T1000 (cell line): ENCODE results near the gene MX2.
"Not testable (repeated sequence)": the region's sequence is repeated elsewhere in the genome, so short reads cannot be mapped to it uniquely, and the experiment has no call there.

ENCODE experiments used
- DNase-seq: peaks from one replicate; lab custom pipeline; 2025; ENCODE audit warnings: mixed read lengths; lab: John Stamatoyannopoulos, UW

Gene MX2

DNA sequence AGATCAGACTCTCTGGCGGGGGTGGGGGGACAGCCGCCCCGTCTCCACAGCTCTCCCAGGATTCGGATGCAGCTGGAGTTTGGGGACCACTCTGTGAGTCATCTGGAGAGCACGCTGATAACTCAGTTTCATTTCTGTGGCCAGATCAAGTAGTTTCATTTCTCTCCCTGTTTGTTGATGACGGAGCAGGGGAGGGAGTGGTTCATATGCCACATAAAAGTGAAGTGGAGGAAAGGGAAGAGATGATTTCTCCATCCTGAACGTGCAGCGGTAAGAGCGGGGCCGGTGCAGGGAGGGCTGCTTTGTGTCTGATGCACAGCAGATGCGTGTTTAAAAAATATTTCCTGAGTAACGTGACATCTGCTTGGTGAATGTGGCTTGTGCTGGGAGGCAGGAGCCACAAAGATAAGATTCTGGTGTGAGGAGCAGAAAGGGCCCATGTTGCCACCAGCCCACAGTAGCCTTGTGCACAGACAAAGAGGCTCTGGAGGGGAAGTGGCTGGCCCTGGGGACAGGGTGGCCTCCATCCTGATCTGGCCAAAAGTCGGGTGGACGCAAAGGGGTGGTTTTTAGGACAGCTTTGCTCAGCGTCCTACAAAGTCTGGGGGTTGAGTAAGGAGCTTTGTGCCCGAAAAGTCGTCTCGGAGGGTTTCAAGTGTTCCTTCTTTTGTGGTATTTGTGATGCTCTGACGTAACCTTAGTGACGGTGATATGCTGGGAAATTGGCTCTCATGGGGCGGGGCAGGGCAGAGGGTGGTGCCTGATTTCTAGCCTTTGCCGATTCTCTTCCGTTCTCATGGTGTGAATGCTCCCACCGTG is at the start of gene MX2:
TSS of gene MX2 (plus strand) at position 242 of the 819 bp plus-strand sequence. CDS start 14,880 bp downstream, outside the sequence.
- no peak for DNase-seq

DNA sequence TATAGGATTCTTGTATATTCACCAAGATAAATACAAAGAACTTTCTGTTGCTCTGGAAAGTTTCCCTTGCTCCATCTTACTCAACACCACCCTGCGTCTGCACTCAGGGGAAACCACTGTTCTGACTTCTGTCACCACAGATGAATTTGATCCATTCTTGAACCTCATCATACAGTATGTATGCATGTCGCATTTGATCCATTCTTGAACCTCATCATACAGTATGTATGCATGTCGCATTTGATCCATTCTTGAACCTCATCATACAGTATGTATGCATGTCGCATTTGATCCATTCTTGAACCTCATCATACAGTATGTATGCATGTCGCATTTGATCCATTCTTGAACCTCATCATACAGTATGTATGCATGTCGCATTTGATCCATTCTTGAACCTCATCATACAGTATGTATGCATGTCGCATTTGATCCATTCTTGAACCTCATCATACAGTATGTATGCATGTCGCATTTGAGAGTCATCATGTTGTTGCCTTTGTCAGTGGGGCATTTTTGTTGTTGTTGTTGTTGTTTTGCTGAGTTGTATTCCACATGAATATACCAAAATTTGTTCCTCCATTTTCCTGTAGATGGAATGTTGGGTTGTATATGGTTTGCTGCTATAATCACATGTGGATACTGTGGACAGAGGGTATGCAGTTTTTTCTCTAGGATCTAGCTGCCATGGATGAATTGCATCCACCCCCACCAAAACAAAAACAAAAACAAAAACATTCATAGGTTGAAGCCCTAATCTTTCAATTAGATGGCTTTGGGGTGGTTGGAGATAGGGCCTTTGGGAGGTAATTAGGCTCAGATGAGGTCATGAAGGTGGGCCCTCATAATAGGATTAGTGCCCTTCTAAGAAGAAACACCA is 48.3 kb upstream of the MX2 start:
- not testable (repeated sequence) for DNase-seq

DNA sequence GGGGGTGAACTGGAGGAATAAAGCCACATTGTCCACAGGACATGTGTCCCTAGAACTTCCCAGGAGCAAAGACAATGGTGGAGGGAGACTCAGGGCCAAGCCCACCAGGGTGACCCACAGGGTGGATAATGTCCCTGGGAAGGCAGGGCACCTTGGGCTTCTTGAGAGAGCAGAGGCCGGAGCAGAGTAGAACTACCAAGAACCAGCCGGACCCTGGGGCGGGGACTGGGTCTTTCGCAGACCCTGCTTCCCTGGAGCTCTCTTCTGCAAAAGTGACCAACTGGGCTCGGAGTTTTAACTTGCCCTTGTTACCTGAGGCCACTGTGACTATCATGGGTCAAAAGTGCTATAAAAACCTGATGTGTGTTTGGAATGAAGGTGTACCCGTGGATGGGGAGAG is 46.1 kb upstream of the MX2 start:
- no peak for DNase-seq

DNA sequence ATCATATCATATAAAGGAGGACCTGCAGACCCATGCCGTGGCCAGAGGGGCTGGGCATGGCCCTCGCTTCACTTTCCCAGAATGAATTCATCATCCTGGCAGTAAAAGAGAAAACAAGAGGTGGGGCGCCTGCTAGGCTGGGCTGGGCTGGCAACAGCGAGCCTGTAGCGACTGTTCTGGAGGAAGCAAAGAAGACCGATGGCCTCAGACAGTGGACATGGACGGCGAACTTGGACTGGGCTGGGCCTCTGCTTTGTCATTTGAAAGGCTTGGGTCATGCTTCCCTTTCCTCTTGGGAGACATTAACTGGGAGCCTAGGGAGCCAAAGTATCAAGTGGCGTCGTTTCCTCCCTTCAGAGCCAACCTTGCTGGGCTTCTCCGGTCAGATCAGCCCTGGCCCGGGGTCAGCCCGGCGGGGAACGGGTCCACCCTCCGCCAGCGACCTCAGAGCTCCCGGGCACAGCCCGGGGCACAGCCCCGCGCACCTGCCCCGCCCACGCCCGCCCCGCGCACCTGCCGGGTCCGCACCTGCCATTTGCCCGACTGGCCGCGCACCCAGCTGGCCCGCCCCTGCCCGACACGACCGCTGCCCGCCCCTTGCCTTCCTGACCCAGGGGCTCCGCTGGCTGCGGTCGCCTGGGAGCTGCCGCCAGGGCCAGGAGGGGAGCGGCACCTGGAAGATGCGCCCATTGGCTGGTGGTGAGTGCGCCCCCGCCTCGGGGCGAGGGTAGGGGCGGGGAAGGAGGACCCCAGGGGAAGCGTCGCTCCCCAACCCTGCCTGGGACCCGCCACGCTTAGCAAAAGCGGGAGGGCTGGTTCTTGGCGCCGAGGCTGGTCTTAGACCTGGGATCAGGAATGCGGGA is 45.4 kb upstream of the MX2 start, which contains the start of gene FAM3B:
TSS of gene FAM3B (plus strand) at position 602 of the 863 bp plus-strand sequence. CDS start at position 681, 79 bp downstream.
- no peak for DNase-seq

DNA sequence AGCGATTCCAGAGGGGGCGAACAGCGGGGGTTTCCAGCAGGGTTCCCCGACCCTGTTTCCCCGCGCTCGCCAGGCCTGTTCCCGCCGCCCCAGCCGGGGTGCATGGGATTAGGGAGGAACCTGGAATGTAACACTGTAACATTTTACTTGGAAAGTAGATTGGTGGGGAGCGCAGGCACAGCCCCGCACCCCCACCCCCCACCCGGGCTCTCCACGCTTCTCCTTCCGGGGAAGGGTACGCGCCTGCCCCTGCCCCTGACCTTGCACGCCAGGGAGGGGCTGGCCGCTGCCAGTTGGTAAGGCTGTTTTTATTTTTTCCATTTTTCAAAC is 44.8 kb upstream of the MX2 start:
- no peak for DNase-seq

GRCh38 chr21:41317458-41317857 is 44.4 kb upstream of the MX2 start:
- DNase-seq = no peak

DNA sequence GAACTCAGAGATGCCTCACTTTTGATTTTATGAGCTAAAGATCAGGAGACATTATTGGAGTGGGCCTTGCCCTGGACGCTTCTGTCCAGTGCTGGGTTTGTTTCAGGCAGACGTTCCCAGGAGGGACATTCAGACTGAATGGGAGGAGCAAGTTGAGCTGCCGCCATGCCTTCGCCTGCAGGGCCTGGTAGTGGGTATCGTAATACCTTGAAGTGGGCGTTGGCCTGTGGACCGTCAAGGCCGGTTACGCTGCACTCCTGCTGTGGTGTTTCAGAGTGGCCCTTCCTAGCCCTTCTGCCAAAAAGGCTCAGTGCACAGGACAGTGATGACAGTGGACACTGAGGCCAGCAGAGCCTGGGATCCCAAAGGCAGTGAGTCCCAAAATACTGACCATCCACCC is 43.6 kb upstream of the MX2 start:
- DNase-seq = no peak

- no peak for DNase-seq
Measured at GRCh38 chr21:41319273-41319672, 42.6 kb upstream of the MX2 start.

DNA sequence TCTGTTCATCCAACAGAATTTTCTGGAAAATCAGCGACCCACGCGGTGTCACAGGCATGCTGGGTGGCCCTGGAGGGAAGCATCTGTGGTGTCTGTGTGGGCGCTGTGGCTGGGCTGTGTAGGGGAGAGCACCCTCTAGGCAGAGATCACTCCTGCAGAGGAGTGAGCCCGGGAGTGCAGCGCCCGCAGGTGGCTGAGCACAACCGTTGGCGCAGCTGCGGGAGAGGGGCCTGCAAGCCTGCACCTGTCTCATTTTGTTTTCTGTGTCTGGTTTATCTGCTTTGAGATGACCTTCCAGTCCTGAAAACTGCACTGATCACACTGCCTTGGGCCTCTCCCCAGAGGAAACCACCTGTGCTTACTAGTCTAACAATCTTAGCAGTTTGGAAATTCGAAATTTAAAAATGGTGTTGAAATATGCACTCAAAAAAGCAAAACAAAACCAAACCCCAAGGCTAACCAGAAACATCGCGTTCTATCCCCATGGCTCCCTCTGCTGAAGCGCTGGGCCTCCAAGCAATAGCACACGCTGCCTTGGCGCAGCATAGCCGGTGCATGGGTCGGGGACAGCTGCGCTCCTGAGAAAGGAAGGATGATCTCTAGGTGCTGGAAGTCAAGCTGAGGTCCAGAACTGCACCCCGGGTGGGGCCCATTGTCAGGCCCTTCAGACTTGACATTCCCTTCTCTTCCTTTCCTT is 40.5 kb upstream of the MX2 start:
- DNase-seq = no peak

- no peak for DNase-seq
Measured at GRCh38 chr21:41321908-41322495, 39.8 kb upstream of the MX2 start.

GRCh38 chr21:41322496-41323382 is 39.1 kb upstream of the MX2 start:
- no peak for DNase-seq

DNA sequence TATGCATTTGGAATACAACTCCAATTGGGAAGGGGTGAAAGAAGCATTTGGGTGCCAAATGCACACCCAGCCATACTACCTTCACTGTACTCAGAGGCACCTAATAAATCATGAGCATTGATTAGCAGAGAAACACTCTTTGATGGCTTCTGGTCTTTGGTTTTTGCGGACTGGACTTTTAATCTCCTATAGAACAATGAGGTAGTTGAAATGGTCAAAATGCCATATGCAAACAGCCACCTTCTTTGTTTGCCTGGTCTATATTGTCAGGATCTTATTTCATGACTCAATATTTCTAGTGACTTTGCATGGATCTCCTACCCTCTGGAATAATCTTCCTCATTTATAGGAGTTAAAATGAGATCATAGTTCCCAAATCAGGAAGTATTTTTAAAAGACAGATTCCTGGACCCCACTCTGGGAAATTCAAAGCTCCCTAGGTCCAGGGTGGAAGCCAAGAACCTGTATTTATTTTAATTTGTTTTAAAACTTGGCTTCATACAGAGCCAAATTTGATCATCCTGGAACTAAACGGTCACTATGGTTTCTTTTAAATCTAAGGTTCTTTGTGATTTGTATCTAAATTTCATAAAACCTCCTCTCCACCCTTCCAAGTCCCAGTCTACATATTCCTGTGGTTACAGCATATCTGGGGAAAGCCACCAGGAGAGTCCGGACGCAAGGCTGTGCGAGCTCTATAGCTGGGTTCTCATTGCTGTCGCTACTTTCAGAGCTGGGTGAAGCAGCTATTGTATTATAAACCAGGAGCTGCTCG is 36.5 kb upstream of the MX2 start:
- no peak for DNase-seq

GRCh38 chr21:41326414-41327080 is 35.3 kb upstream of the MX2 start:
- no peak for DNase-seq

- DNase-seq = no peak
Measured at GRCh38 chr21:41327753-41328152, 34.1 kb upstream of the MX2 start.

- DNase-seq = no peak
Measured at GRCh38 chr21:41328660-41329607, 32.9 kb upstream of the MX2 start.

DNA sequence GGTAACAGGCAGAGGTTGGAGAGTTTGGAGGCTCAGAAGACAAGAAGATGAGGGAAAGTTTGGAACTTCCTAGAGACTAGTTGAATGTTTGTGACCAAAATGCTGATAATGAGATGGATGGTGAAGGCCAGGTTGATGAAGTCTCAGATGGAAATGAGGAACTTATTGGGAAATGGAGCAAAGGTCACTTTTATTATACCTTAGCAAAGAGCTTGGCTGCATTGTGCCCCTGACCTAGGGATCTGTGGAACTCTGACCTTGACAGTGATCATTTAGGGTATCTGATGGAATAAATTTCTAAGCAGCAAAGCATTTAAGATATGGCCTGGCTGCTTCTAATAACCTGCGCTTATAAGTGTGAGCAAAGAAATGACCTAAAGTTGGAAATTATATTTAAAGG is 28.1 kb upstream of the MX2 start:
- no peak for DNase-seq

GRCh38 chr21:41337515-41337914 is 24.3 kb upstream of the MX2 start:
- no peak for DNase-seq

GRCh38 chr21:41338455-41338854 is 23.4 kb upstream of the MX2 start:
- no peak for DNase-seq
